RKO (cell line): ENCODE results near the gene C10orf90.

Source experiments
- DNase-seq: peaks from one replicate; pipeline ENCODE4 v3.0.0-alpha.2; 2016; ENCODE audit warnings: low spot score

C10orf90 gene

DNA sequence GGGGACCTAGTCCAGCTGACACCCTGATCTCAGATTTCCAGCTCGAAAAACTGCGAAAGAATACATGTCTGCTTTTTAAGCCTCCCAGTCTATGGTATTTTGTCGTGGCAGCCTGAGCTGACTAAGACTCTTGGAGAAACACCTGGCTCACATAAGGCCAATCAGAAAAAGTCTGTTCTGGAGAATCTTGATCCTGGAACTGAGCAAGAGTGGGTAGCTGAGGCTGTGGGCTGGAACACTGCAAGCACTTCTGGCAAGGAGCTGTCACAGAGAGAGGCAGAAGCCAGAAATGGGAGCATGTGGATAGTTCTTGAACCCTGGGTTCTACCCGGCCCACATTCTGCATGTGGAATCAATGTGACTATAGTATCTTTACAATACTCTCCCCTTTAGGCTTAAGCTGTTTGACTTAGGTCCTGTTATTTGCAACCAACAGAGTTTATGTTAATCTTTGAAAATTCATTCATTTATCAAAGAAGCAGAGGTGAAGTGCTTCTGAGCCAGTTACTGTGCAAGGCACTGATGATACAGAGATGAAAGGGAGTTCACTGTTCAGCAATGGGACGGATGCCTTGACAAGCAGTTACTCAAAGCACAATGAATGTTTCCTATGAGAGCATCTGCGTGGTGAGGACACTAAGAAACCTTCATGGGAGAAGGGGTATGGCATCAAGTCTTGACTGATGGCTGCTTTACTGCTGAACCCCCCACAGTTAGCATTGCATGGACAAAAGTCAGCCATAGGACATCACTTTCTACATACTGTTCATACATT, 4.4 kb upstream of the C10orf90 start:
- no peak for DNase-seq

DNA sequence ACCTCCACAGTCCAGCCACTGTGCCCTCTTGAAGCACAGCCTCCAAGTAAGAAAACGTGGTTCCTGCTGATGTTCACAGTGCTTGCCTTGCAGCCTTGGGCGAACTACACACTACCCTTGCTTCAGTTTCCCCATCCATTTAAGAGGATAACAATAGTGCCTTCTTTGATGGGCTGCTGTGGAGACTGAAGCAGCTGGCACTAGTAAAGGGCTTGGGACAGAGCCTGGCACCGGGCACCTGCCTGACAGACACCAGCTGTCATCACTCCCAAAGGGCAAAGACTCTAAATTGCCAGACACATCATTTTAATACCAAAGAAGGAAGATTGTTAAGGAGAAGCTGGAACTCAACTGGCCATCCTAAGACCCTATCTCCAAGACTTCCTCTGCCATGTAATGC, 3.1 kb upstream of the C10orf90 start:
- DNase-seq: no peak

GRCh38 chr10:126671402-126671975, 996 bp upstream of the C10orf90 start:
- no peak for DNase-seq

DNA sequence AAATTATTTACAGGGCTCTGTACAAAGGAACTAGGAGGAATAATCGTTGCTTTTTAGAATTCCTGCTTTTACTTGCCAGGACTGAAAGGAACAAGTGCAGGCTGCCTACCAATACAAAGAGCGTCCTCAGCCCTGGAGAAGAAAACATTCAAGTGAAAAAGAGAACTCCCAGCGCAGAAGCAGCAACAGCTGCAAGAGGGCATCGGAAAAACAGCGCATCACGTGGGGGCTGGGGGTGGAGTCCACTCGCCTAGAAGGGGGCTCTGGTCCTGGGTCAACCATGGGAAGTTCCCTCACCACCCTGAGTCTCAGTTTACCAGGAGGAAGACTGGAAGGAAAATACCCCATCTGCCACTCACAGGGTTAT, 385 bp upstream of the C10orf90 start:
- no peak for DNase-seq

GRCh38 chr10:126669168-126669567, 1.3 kb downstream of the C10orf90 start:
- DNase-seq: no peak

- no peak for DNase-seq
Measured at GRCh38 chr10:126668505-126668904, 2.0 kb downstream of the C10orf90 start.

DNA sequence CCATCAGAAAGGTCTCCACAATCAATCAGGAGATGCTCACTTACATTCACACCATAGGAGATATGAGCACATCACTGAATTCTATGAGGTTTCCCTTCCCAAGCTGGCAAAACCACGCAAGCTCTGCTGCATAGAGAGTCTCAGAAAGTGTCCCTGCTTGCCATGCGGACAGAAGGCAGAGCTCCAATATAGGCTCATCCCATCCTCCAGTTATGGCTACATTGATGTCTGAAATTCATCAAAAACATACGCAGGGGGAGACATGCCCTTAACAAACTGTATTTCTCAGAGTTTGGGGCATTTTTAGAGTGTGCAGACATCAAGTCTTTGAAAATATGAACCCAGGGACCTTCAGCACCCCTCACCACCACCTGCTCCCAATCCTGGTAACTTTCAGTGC, 2.9 kb downstream of the C10orf90 start:
- DNase-seq: no peak

- no peak for DNase-seq
Measured at GRCh38 chr10:126665207-126665606, 5.3 kb downstream of the C10orf90 start.

DNA sequence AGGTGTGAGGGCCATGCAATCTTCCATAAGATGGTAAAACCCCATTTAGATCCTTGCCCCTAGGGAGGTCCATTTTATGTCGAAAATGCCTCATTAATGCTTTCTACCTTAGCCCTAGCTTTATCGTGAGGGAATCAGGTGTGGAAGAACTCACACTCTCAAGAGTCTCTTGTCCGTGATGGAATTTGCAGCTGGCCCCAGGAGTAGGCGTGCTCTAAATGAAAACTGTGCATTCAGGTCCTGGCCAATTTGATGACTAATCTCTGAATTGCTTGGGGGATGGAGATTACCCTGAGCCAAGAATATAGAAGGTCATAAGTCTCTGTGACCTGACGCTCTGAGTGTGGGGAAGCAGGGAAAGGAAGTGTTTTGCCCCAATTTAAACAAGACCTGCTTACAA, 6.6 kb downstream of the C10orf90 start:
- DNase-seq: no peak

GRCh38 chr10:126663328-126663727, 7.2 kb downstream of the C10orf90 start:
- DNase-seq: no peak

GRCh38 chr10:126661841-126662515, 8.5 kb downstream of the C10orf90 start:
- no peak for DNase-seq

DNA sequence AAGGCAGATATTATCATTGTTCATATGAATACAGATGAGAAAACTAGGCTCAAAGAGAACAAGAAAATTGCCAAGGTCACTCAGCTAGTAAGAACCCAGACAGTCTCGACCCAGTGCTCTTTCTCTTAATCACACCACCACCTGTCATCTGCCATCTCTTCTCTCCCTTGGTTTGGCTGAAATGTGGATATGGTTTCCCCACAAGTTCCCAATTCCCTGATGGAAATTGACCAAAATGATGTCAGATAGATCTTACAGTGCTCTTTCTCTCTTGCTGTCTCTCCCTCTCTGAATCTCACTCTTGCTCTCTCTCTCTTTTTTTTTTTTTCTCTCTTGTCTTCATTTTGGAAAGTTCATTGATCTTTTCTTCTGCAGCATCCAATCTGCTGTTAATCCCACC, 9.1 kb downstream of the C10orf90 start:
- DNase-seq: no peak

DNA sequence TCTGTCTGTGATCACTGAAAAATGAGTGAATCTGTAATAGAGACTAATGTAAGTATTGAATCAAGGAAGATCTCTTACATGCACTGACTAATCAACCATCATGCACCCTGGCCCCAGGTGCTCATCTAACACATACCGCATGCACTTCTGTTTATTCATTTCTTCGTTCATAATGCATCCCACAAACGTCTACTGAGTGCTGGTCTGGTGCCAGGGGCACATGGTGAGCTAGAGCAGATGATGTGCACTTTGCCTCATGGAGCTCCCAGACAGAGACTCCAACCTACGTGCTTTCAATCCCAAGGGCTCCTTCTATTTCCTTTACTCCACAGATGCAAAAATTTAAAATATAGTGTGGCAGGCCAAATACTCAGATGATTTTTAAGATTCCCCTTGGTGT, 10.7 kb downstream of the C10orf90 start:
- DNase-seq: no peak

DNA sequence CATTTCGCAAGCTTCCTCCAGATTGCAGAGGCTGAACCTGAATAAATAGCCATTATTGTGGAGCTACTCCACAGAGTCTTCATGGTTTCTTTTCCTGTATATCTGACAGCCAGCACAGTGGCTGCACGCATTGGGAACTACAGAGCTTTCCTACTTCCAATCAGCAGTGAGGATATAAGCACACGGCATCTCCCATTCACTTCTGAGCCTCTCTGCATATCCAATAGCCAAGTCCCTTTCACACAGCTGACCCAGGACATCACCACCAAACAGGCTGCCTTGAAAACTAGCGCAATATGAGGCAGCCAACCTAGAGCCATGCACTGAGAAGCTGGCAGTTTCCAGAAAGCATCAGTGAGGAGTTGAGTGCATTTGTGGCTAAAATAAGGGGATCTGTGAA, 11.6 kb downstream of the C10orf90 start:
- DNase-seq: no peak

DNA sequence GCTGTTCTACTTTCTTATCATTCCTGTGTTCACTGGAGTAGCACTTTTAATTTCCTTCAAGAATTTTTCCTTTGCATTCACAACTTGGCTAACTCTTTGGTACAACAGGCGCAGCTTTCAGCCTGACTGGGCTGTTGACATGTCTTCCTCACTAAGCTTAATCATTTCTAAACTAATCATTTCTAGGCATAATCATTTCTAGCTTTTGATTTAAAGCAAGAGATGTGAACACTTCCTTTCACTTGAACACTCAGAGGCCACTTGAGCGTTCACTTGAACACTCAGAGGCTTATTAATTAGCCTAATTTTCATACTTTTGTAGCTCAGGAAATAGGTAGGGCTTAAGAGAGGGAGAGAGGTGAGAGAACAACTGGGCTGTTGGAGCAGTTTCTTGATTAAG, 15.9 kb downstream of the C10orf90 start:
- no peak for DNase-seq

GRCh38 chr10:126651467-126651866, 19.0 kb downstream of the C10orf90 start:
- DNase-seq: no peak

GRCh38 chr10:126650161-126650560, 20.3 kb downstream of the C10orf90 start:
- no peak for DNase-seq

DNA sequence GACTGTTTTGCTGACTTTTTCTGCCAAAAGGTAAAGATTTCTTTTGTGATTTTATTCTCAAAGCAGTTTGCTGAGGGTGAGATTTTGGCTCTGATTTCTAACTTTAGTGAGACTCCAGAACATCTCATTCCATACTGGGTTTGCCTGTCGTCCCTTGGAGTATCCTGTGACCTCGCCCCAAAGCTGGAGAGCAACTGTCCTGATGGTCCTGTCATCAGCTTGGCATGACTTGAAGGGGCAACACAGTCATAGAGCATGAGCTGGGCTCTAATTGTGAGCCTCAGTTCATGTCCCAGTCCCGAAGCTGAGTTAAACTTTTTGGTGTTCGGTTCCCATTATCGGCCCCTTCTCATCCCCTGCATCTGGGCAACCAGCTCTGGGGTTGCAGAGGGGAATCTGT, 23.4 kb downstream of the C10orf90 start:
- no peak for DNase-seq

GRCh38 chr10:126646110-126646509, 24.4 kb downstream of the C10orf90 start:
- no peak for DNase-seq

- DNase-seq: no peak
Measured at GRCh38 chr10:126640401-126640800, 30.1 kb downstream of the C10orf90 start.

DNA sequence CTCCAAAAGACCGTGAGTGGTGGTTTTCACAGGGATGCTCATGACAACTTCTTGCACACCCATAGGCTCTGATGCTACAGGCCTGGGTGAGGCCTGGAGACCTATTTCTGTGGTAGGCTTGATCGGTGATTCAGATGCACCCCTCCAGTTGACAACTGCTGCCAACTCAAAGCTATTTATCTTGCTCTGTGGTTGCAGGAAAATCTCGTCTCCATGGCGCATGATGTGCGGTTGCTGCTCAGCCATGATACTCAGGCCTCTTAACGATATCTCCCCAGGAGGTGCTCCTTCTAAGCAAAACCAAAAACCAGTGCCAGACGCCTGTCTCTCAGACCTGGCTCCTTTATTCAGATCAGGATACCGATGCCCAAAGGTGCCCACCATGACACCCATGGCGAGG, 31.4 kb downstream of the C10orf90 start:
- no peak for DNase-seq

- DNase-seq: no peak
Measured at GRCh38 chr10:126638542-126638941, 32.0 kb downstream of the C10orf90 start.

DNA sequence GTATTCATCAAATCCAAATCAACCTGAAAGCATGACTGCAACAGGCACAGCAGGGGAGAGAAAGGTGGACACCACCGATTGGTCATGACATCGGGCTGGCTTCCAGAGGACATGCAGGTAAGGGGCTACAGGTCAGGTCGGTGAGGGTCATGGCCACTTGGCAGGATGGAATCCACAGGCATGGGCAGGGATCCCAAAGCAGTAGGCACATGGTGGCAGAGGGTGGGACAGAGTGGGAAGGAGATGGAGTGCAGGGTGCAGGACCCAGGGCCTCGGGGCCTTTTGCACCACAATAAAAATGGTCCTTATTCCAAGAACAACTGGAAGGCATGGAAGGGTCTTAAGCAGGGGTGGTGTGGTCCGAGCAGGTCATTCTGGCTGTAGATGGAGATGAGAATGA, 33.0 kb downstream of the C10orf90 start:
- DNase-seq: no peak

- DNase-seq: no peak
Measured at GRCh38 chr10:126634911-126635310, 35.6 kb downstream of the C10orf90 start.
